ENCODE data around the gene WASF3.

GRCh38 chr13:26718146-26718545, 160.7 kb downstream of the WASF3 start:
- no peak for TF ChIP-seq POLR2A (IDR thresholded peaks at IDR 0.05; ENCODE audit: insufficient read depth in 1 of 2, low read depth in 2 of 2, low read length in 2 of 2)
- TF ChIP-seq, protein P1, sequence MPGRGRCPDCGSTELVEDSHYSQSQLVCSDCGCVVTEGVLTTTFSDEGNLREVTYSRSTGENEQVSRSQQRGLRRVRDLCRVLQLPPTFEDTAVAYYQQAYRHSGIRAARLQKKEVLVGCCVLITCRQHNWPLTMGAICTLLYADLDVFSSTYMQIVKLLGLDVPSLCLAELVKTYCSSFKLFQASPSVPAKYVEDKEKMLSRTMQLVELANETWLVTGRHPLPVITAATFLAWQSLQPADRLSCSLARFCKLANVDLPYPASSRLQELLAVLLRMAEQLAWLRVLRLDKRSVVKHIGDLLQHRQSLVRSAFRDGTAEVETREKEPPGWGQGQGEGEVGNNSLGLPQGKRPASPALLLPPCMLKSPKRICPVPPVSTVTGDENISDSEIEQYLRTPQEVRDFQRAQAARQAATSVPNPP (CRISPR knock-in tag; IDR thresholded peaks at IDR 0.05), result no peak
- no peak for TF ChIP-seq ZNF670 (CRISPR knock-in tag; IDR thresholded peaks at IDR 0.05; ENCODE audit: borderline replicate concordance)
- no peak for TF ChIP-seq GZF1 (CRISPR knock-in tag; IDR thresholded peaks at IDR 0.05)
- no peak for TF ChIP-seq CTCF (CRISPR knock-in tag; IDR thresholded peaks at IDR 0.05)
- TF ChIP-seq HNF4A (CRISPR knock-in tag; IDR thresholded peaks at IDR 0.05), result no peak
- TF ChIP-seq BHLHE40 (IDR thresholded peaks at IDR 0.05; ENCODE audit: low read length), result no peak
- TF ChIP-seq PCBP2 (optimal IDR thresholded peaks at IDR 0.05; ENCODE audit: low read depth, low read length, poor library complexity, severe bottlenecking), result no peak
- TF ChIP-seq SIN3A (IDR thresholded peaks at IDR 0.05; ENCODE audit: borderline replicate concordance, low read depth, low read length), result no peak
- TF ChIP-seq KLF6 (CRISPR knock-in tag; IDR thresholded peaks at IDR 0.05), result no peak
- TF ChIP-seq PHF8 (CRISPR knock-in tag; IDR thresholded peaks at IDR 0.05), result no peak

All from HepG2 (cell line).